ENCODE data around the gene KCNMA1. TPM values are rescaled to one million over a fixed set of nuclear protein-coding genes. Genes with fewer than 3 reads are reported as not detected.

The KCNMA1 gene
- total and polyA plus RNA-seq, 10 of the 15 experiments (the other 5 are each of a cell fraction or from before 2014, with no cell fraction given), result 8.5 to 77.0 (median 21.3) TPM

DNA sequence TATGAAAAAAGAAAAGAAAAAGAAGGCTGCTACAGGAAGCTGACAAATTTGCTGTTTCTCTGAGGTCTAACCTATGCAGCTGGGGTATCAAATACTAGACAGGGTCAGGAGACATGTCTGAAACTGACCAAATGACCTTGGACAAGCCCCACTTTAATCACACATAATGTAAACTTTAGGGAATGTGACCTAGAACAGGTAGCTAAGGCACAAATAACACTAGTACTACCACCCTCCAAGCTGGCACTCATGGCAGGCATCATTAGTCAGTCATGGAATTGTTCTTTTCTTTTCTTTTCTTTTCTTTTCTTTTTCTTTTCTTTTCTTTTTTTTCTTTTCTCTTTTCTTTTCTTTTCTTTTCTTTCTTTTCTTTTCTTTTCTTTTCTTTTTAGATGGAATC, 250.4 kb downstream of the KCNMA1 start:
- intact Hi-C loops (cut with micrococcal nuclease; ENCODE audit: unreplicated experiment) (loop anchor here (5.0 kb wide), 1 partner anchor 135 kb away; no protein-coding TSS in a partner anchor), in situ Hi-C loops (cut with MboI) (no loop called here)
- no peaks in the 10 kb centered on the region for H3K79me2 ChIP-seq (ENCODE audit: control insufficient read depth, insufficient read depth, low read length)
- H4K20me1 ChIP-seq (ENCODE audit: control insufficient read depth, insufficient read depth), result no peaks in the 10 kb centered on the region
- DNase-seq (ENCODE audit: low read depth, low spot score), result no peak
- no peak overlapping the region for H2AFZ ChIP-seq (ENCODE audit: control insufficient read depth, low read depth, low read length)
- TF ChIP-seq E2F4 (IDR thresholded peaks at IDR 0.05; ENCODE audit: low read depth, low read length), result no peak
- TF ChIP-seq, protein P1, sequence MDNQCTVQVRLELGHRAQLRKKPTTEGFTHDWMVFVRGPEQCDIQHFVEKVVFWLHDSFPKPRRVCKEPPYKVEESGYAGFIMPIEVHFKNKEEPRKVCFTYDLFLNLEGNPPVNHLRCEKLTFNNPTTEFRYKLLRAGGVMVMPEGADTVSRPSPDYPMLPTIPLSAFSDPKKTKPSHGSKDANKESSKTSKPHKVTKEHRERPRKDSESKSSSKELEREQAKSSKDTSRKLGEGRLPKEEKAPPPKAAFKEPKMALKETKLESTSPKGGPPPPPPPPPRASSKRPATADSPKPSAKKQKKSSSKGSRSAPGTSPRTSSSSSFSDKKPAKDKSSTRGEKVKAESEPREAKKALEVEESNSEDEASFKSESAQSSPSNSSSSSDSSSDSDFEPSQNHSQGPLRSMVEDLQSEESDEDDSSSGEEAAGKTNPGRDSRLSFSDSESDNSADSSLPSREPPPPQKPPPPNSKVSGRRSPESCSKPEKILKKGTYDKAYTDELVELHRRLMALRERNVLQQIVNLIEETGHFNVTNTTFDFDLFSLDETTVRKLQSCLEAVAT (IDR thresholded peaks at IDR 0.05), result no peak
- TF ChIP-seq KLF5 (IDR thresholded peaks at IDR 0.05; ENCODE audit: partially characterized antibody), result no peak
- TF ChIP-seq BCL3 (IDR thresholded peaks at IDR 0.05; ENCODE audit: borderline replicate concordance, insufficient read depth, low read depth, low read length, poor library complexity, severe bottlenecking), result no peak
- no peak for TF ChIP-seq SMAD5 (IDR thresholded peaks at IDR 0.05; ENCODE audit: low read depth)
- no peak for TF ChIP-seq MXI1 (IDR thresholded peaks at IDR 0.05; ENCODE audit: low read depth, low read length)
- H3K4me1 ChIP-seq (ENCODE audit: control insufficient read depth, insufficient read depth, low read length), result no peaks in the 10 kb centered on the region
- no peak overlapping the region for H3K4me3 ChIP-seq
- H3K9ac ChIP-seq (ENCODE audit: control insufficient read depth, insufficient read depth, low read length), result no peak overlapping the region
- ChIA-PET POLR2A (interaction anchor here (0.6 to 1.3 kb wide), 3 partner anchors 71 to 204 kb away, joined by 3 to 4 read pairs (median 3); no protein-coding TSS in a partner anchor), CTCF (interaction anchor here (1.2 to 11.2 kb wide), 8 partner anchors 9 to 325 kb away, joined by 3 to 93 read pairs (median 8); no protein-coding TSS in a partner anchor), RAD21 (ENCODE audit: unreplicated experiment) (interaction anchor here (0.7 to 2.3 kb wide), 9 partner anchors 28 to 324 kb away, joined by 3 to 13 read pairs (median 3); no protein-coding TSS in a partner anchor), SMC1A (ENCODE audit: uncharacterized antibody, unreplicated experiment) (interaction anchor here (0.6 to 11.0 kb wide), 17 partner anchors 10 to 327 kb away, joined by 3 to 170 read pairs (median 3); partner anchors contain the start of gene KCNMA1)
- peak; percentile 47 for ATAC-seq
- H3K27ac ChIP-seq (ENCODE audit: control insufficient read depth, insufficient read depth), result no peak overlapping the region
- no TSS peak for BruUV-seq (replicated peaks)
- H3K4me2 ChIP-seq (ENCODE audit: control insufficient read depth, insufficient read depth), result no peak overlapping the region
- H3K36me3 ChIP-seq (ENCODE audit: control insufficient read depth in 2 of 2, insufficient read depth in 2 of 2, low read length in 1 of 2), result no peaks in the 10 kb centered on the region
- H3K9me3 ChIP-seq (replicated peaks; ENCODE audit: control insufficient read depth, insufficient read depth, low read length), result no peaks in the 10 kb centered on the region
- no peaks in the 10 kb centered on the region; a peak in 1 of 4 replicates for H3K27me3 ChIP-seq (replicated peaks in 1 of 2; ENCODE audit: control insufficient read depth in 2 of 2, insufficient read depth in 2 of 2, low read length in 1 of 2)
- FAIRE-seq, result no peak
